Omental fat pad (tissue), 4 donors: ENCODE results near the gene XPO4. TPM values are rescaled to one million over a fixed set of nuclear protein-coding genes. Genes with fewer than 3 reads are reported as not detected.

Experiments
- ATAC-seq: fragments of 150-250 bp; one replicate; pipeline ENCODE4 v1.9.1; 2016; ENCODE audit warnings: mild to moderate bottlenecking, moderate library complexity; ENCODE audit not compliant: low FRiP score
- DNase-seq: peaks from one replicate; pipeline ENCODE4 v3.0.0-alpha.2; 2019; ENCODE audit warnings: low spot score
- total RNA-seq, 4 donors: library from RNA; depleted of rRNA; stranded (reverse); fragments of >200 nt; gene quantifications; one replicate each; pipeline ENCODE4 v1.1.0, GENCODE V29; 2016
- TF ChIP-seq, protein P1 (sequence below), 3 donors: fragments of 450-650 bp; IDR thresholded peaks; one replicate each; pipeline ENCODE4 v1.5.1; 2016 to 2017; ENCODE audit warnings: antibody characterized with exemption in 3 of 3, mild to moderate bottlenecking in 3 of 3, moderate library complexity in 2 of 3

Gene XPO4
- total RNA-seq, 4 donors from 2014 or later = 14.5 to 24.5 (median 15.1) TPM

DNA sequence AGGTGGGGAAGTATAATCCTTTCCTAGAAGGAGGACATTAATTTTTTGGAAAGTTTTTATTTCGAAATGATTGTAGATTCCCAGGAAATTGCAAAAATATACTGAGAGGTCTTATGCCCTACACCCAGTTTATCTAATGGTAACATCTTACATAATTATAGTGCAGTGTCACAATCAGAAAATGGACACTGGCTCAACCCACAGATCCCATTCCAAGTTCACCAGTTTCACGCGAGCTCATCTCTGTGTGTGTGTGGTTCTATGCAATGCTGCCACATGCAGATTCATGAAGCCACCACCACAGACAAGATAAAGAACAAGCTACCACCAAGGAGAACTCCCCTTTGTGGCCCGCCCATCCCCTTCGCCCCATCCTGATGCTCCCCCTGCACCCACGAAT is 174.7 kb downstream of the XPO4 start:
- DNase-seq (no peak), ATAC-seq (no peak)
- TF ChIP-seq, protein P1, sequence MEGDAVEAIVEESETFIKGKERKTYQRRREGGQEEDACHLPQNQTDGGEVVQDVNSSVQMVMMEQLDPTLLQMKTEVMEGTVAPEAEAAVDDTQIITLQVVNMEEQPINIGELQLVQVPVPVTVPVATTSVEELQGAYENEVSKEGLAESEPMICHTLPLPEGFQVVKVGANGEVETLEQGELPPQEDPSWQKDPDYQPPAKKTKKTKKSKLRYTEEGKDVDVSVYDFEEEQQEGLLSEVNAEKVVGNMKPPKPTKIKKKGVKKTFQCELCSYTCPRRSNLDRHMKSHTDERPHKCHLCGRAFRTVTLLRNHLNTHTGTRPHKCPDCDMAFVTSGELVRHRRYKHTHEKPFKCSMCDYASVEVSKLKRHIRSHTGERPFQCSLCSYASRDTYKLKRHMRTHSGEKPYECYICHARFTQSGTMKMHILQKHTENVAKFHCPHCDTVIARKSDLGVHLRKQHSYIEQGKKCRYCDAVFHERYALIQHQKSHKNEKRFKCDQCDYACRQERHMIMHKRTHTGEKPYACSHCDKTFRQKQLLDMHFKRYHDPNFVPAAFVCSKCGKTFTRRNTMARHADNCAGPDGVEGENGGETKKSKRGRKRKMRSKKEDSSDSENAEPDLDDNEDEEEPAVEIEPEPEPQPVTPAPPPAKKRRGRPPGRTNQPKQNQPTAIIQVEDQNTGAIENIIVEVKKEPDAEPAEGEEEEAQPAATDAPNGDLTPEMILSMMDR (IDR thresholded peaks at IDR 0.05) = no peak

Other genes starting within 250 kb of the XPO4 start
- gene IL17D, start 199.0 kb downstream of the XPO4 start, total RNA-seq = 1 to 10 TPM; 2.1 to 3.5 (median 2.5) TPM
- 10 to 100 TPM in 3 of 4 donors, 1 to 10 TPM in 1; 7.4 to 20.0 (median 13.4) TPM for gene EEF1AKMT1, start 128.8 kb downstream of the XPO4 start, total RNA-seq
- 10 to 100 TPM; 27.6 to 48.0 (median 36.4) TPM for gene LATS2, start 158.8 kb upstream of the XPO4 start, total RNA-seq
- gene SAP18, start 237.4 kb upstream of the XPO4 start, total RNA-seq = 10 to 100 TPM; 42.9 to 52.5 (median 48.2) TPM